HG02571 (cell line): ENCODE results near the gene ODC1.

ENCODE experiments used
- ATAC-seq: cut with Tn5 transposase; IDR thresholded peaks from one replicate; pipeline ENCODE4 v1.9.1; 2021; ENCODE audit warnings: mild to moderate bottlenecking, moderate library complexity; ENCODE audit not compliant: unreplicated experiment

ODC1 gene

DNA sequence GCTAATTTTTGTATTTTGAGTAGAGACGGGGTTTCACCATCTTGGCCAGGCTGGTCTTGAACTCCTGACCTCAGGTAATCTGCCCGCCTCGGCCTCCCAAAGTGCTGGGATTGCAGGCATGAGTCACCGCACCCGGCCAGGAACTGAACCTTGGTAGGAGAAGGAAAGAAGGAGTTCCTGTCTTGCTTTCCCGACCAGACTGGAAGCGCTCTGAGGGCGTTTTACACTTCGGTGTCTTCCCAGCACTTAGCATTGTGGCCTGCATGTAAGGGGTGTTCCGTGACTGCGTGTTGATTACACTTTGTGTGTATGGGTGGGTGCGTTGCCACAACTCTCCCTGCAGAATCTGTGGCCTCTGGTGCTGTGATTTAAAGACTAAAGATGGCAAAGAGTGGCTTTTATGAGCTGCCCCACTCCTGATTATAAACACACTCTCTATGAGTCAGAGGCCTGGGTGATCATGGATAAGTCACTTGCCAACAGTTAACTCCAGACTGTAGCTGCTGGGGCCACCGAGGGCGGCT is 46.0 kb downstream of the ODC1 start:
- no peak for ATAC-seq

GRCh38 chr2:10400978-10401951 is 46.9 kb downstream of the ODC1 start:
- ATAC-seq: no peak

GRCh38 chr2:10400568-10400977 is 47.6 kb downstream of the ODC1 start:
- no peak for ATAC-seq

DNA sequence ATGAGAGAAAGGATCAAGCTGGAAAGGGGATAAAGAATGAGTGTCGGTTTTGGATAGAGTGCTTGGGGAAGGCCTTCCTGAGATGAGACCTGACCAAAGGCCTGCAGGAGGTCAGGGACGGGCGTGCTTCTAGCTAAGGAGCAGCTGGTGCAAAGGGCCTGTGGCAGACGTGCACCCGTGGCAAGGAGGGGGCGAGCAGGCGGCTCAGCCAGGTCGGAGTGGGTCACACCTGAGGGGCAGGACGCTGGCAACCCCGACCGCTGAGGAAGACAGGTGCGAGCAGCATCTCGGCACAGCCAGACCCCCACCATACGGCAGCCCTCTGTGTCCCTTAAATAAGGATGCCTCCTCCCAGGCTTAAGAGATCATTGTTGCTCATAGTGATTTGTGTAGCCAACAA is 48.1 kb downstream of the ODC1 start:
- ATAC-seq: no peak

GRCh38 chr2:10399358-10399757 is 48.8 kb downstream of the ODC1 start:
- no peak for ATAC-seq

DNA sequence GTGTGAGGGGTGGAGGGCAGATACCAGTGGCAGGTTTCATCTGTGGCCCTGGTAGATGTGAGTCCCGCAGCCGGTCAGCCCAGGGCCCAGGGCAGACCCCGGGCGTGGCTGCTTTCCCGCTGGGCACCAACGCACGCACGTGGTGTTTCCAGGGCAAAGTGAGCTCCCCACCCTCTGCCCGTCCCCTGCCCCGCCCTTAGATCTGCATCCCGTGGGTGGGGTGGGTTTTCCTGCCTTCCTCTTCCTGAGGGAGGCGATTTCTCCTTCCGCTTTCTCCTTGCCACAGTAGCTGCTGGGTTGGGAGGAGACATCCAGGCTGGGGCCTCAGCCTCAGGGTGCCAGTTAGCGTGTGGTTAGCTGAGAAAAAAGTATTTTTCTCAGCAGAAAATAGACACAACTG is 49.6 kb downstream of the ODC1 start:
- ATAC-seq: no peak

DNA sequence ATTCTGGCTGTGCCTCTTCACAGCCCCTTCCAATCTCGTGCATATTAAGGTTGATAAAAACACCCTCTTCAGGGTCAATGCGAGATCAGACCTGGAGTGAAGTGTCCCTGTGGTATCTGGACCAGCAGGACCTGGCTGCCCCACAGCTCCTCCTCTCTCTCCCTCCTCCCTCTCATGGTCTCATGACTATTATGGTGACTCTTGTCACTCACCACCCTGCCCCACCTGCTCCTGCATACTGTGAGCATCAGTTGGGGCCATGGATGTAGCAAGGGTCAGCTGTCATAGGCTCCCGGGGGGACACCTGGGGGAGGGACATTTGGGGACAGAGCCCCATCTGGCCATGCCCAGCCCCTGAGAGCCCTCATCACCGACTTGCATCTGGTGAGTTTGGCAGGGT is 50.2 kb downstream of the ODC1 start:
- ATAC-seq: no peak

GRCh38 chr2:10397297-10397875 is 50.7 kb downstream of the ODC1 start:
- no peak for ATAC-seq

DNA sequence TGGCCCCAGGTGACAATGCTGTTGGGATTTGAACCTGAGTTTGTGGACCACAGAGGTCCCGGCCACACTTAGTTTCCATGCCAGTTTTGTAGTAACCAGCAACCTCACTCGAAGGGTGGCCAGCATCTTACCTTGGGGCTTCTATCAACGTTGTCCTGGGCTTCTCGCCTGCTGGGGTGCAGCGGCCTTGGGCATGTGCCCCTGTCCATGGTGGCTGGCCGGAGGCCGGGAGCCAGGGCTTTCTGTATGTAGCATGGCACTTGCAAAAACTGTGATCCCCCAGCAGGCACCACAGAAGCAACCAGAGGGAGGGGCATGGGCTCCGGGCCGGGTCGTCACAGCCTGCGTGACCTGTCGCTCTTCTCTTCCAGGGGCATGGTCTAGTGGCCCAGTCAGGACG is 51.7 kb downstream of the ODC1 start:
- no peak for ATAC-seq

GRCh38 chr2:10395893-10396292 is 52.2 kb downstream of the ODC1 start:
- ATAC-seq: no peak

DNA sequence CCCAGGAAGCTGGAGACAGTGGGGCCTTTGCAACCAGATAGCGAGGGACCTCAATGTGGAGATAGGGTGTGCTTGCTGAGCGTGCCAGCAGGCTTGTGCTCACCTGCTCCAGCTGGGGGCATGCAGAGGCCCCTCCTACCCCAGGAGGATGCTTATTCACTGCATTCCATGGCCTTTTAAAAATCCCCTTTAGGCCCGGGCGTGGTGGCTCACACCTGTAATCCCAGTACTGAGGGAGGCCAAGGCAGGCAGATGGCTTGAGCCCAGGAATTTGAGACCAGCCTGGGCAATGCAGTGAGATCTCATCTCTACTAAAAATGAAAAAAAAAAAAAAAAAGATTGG is 54.5 kb downstream of the ODC1 start:
- no peak for ATAC-seq

GRCh38 chr2:10392951-10393639 is 55.0 kb downstream of the ODC1 start:
- no peak for ATAC-seq

DNA sequence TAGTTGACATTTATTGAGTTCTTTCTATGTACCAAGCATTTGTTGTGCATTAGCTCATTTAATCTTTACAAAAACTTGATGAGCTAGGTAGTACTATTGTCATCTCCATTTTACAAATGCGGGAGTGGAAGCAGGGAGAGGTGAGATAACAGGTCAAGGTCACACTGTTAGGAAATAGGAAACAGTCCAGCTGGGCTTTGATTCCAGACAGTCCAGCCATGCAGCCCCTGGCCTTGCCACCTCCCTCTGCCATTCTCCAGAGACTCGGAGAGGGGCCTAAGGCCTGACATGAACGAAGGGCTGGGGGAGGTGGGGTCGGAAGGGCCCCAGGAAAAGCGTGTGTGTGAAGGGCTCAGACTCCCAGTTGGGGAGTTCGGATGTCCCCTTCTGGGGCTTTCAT is 55.6 kb downstream of the ODC1 start:
- ATAC-seq: no peak

- ATAC-seq: no peak
These were observed 56.0 kb downstream of the ODC1 start for GRCh38 chr2:10392100-10392499.

DNA sequence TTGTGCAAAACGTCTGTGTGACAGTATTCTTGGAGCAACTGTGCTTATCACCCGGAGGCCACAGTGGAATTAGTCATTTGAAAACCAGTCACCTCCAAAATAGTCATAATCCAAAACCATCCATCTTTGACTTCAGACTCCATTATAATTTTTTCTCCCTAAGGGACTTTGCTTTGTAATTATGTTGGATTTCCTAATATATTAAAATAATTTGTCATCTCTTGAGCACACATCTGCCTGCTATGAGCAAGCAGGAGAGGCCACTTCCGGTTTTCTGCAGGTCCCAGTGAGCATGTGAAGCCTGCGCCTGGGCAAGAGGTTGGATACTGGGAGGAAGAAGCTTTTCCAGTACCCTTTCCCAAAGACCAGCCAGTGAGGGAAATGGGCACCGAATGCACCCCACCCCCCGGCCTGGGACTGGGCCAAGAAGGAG is 57.7 kb downstream of the ODC1 start:
- no peak for ATAC-seq
